GM19043 (cell line): Measurements from ENCODE around the gene ANGEL1.
A peak's percentile ranks its signal among the peaks of the same experiment; 100 is the strongest.

Source experiments
- ATAC-seq: cut with Tn5 transposase; IDR thresholded peaks from one replicate; pipeline ENCODE4 v1.9.1; 2021; ENCODE audit warnings: low read depth; ENCODE audit not compliant: unreplicated experiment

Gene ANGEL1

GRCh38 chr14:76812422-76813383 is at the start of gene ANGEL1:
ANGEL1 (minus strand) TSS chr14:76812882; CDS start chr14:76812827, 55 bp downstream.
- ATAC-seq, result peak; percentile 81

- no peak for ATAC-seq
These were observed 49.0 kb upstream of the ANGEL1 start for GRCh38 chr14:76861574-76862255.

GRCh38 chr14:76856769-76857168 is 44.1 kb upstream of the ANGEL1 start:
- no peak for ATAC-seq

GRCh38 chr14:76855066-76855465 is 42.4 kb upstream of the ANGEL1 start:
- ATAC-seq, result no peak

- no peak for ATAC-seq
These were observed 36.2 kb upstream of the ANGEL1 start for GRCh38 chr14:76848879-76849278.

GRCh38 chr14:76846331-76847047 is 33.8 kb upstream of the ANGEL1 start:
- ATAC-seq, result no peak

- no peak for ATAC-seq
These were observed 31.5 kb upstream of the ANGEL1 start for GRCh38 chr14:76844223-76844622.

GRCh38 chr14:76842414-76842813 is 29.7 kb upstream of the ANGEL1 start:
- ATAC-seq, result no peak

GRCh38 chr14:76837524-76837923 is 24.8 kb upstream of the ANGEL1 start:
- no peak for ATAC-seq

GRCh38 chr14:76836029-76836630 is 23.4 kb upstream of the ANGEL1 start:
- ATAC-seq, result no peak

GRCh38 chr14:76834241-76834661 is 21.6 kb upstream of the ANGEL1 start:
- ATAC-seq, result no peak

GRCh38 chr14:76833011-76833410 is 20.3 kb upstream of the ANGEL1 start:
- no peak for ATAC-seq

GRCh38 chr14:76832503-76832988 is 19.9 kb upstream of the ANGEL1 start:
- no peak for ATAC-seq

GRCh38 chr14:76830556-76830955 is 17.9 kb upstream of the ANGEL1 start:
- ATAC-seq, result no peak

GRCh38 chr14:76829650-76830421 is 17.2 kb upstream of the ANGEL1 start:
- no peak for ATAC-seq

- ATAC-seq, result no peak
These were observed 16.3 kb upstream of the ANGEL1 start for GRCh38 chr14:76829013-76829365.

- no peak for ATAC-seq
These were observed 15.8 kb upstream of the ANGEL1 start for GRCh38 chr14:76828339-76829012.

GRCh38 chr14:76827696-76828296 is 15.1 kb upstream of the ANGEL1 start:
- ATAC-seq, result no peak

- no peak for ATAC-seq
These were observed 13.4 kb upstream of the ANGEL1 start, which contains the start of gene LRRC74A for GRCh38 chr14:76826122-76826521. LRRC74A (plus strand) TSS chr14:76826408; CDS start chr14:76826698, 290 bp downstream.
